Measurements from ENCODE around the gene THRB. TPM values are rescaled to one million over a fixed set of nuclear protein-coding genes. Genes with fewer than 3 reads are reported as not detected.
"Not testable (repeated sequence)": the region's sequence is repeated elsewhere in the genome, so short reads cannot be mapped to it uniquely, and the experiment has no call there.

Gene THRB
- total RNA-seq, 2 experiments from 2014 or later, result not detected

DNA sequence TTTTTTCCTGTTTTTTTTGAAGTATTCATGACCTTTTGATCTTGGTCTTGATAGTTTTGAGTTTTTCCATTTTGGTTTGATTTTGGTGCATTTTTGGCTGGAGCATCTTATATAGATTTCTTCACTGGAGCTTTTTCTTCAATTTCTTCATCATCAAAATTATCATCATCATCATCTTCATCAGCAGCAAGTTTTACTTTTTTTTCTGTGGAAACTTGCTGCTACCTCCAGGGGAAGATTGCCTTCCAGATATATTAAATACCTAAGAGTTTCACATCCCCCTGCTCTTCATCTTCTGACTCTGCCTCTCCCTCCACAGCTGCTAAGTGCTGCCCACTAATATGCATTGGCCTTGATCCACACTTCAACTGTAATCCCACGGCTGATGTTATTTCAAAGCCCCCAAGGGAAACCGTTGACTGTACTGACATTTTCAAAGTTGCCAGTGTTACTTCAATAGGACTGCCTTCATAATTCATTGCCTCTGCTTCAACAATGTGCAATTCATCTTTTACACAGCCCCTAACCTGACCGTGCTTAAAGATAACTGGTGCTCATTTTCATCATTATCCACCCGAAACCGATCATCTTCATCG, 397.9 kb downstream of the THRB start:
- no peaks in the 10 kb centered on the region for H3K4me1 Mint-ChIP-seq
- H3K27me3 Mint-ChIP-seq, result peaks cover 7% of the 10 kb centered on the region
- no peak overlapping the region for H3K27ac Mint-ChIP-seq
- no peak for DNase-seq
- peaks cover 3% of the 10 kb centered on the region for H3K9me3 Mint-ChIP-seq
- no peak overlapping the region for H3K4me3 Mint-ChIP-seq
- no peaks in the 10 kb centered on the region for H3K36me3 Mint-ChIP-seq

DNA sequence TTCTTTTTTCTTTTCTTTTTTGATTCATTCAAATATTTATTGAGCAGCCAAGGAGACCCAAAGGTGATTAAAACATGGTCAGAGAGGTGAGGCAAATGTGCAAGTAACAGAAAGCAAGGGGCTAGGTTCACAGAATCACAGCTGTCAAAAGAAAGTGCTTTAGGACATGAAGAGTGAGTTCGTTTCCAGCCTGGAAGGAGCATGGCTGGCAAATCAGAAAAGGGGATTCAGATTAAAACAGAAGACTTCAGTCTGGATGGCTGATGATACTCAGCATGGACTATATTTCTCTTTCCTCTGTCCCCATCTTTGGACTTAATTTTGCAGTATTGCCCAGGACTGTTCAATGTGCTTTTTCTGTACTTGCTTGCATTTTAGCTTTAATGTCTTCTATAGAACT, 398.4 kb downstream of the THRB start:
- H3K4me3 Mint-ChIP-seq, result no peak overlapping the region
- no peaks in the 10 kb centered on the region for H3K4me1 Mint-ChIP-seq
- no peak overlapping the region for H3K27ac Mint-ChIP-seq
- H3K9me3 Mint-ChIP-seq, result peaks cover 3% of the 10 kb centered on the region
- H3K27me3 Mint-ChIP-seq, result peaks cover 7% of the 10 kb centered on the region
- no peak for DNase-seq
- no peaks in the 10 kb centered on the region for H3K36me3 Mint-ChIP-seq

DNA sequence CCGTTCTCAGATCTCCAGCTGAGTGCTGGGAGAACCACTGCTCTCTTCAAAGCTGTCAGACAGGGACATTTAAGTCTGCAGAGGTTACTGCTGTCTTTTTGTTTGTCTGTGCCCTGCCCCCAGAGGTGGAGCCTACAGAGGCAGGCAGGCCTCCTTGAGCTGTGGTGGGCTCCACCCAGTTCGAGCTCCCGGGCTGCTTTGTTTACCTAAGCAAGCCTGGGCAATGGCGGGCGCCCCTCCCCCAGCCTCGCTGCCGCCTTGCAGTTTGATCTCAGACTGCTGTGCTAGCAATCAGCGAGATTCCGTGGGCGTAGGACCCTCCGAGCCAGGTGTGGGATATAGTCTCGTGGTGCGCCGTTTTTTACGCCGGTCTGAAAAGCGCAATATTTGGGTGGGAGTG, 399.8 kb downstream of the THRB start:
- not testable (repeated sequence) for H3K27me3 Mint-ChIP-seq, H3K36me3 Mint-ChIP-seq, H3K4me3 Mint-ChIP-seq, H3K27ac Mint-ChIP-seq, H3K4me1 Mint-ChIP-seq, H3K9me3 Mint-ChIP-seq, DNase-seq

DNA sequence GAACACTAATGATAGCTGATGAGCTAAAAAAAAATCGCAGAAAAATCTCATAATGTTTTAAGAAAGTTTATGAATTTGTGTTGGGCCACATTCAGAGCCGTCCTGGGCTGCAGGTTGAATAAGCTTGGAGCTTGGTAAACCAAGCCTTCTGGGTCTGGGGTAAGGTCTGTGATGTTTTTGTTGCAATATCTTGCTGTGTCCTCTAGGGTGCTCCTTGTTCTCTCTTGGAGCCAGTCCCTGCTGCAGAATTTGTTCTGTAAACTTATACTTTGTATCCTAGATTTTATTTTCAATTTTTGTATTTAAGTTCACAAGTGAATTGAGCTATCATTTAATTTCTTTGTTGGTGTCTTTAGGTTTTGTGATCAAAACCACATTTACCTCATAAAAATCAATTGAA, 405.9 kb downstream of the THRB start:
- Mint-ChIP-seq H3K4me1 (no peaks in the 10 kb centered on the region), H3K4me3 (no peak overlapping the region)

DNA sequence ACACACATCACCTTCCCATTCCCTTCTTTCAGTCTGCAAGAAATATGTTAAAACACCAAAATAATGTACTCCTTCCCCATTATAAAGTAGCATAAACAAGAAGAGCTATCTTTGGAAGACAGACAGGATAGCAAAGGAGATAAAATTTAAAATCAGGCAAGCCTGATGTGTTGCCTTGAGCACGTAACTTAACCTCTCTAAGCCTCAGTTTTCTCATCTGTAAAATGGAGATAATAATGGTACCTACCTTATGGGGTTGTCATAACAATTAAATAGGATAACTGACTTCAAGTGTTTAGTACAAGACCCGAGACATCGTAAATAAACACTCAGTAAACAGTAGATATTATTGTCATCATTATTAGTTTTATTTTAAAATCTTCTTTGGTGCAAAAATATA, 407.2 kb downstream of the THRB start:
- Mint-ChIP-seq H3K36me3 (no peaks in the 10 kb centered on the region), H3K9me3 (no peaks in the 10 kb centered on the region), H3K27ac (no peak overlapping the region), H3K4me1 (no peaks in the 10 kb centered on the region), H3K27me3 (no peaks in the 10 kb centered on the region), H3K4me3 (no peak overlapping the region)
- no peak for DNase-seq

More for the DNA sequence above, 405.9 kb downstream of the THRB start:
- Mint-ChIP-seq H3K27me3 (no peaks in the 10 kb centered on the region), H3K27ac (no peak overlapping the region), H3K9me3 (no peaks in the 10 kb centered on the region), H3K36me3 (no peaks in the 10 kb centered on the region)
- no peak for DNase-seq

DNA sequence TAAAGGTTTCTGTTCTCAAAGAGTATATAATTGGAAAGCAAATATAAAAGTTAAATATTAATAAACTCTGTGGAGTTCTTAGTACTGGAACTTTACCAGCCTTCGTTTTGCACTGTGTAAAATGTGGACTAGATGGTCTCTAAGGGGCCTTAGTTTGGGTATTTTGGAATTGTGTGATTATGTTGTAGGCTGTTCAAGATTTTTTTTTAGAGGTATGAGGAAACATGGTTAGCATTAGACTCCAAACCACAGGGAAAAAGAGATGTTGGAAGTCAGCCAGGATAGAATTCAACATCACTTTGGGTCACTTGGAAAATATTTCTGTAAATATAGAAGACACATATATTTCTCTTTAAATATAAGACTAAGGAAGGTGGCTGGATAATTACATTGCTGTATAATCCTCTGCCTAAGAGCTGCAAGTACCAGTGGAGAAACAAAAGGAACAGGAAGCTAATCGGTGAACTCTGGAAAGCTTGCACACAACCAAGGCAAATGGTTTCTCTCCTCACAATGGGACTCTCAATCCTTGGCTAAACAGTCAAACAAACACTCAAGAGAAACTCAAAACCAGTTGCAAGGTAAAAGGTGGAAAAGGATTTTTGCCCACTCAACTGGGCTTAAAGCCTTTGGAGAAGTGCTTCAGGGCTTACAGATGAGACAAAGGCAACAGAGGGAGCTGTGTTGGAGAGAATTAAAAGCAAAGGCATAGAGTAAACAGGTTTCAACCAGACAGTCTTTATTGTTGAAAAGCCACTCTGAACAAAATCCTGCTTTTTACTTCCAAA, 407.8 kb downstream of the THRB start:
- H3K9me3 Mint-ChIP-seq, result peaks cover 3% of the 10 kb centered on the region
- DNase-seq, result no peak
- H3K4me1 Mint-ChIP-seq, result no peaks in the 10 kb centered on the region
- H3K36me3 Mint-ChIP-seq, result no peaks in the 10 kb centered on the region
- H3K27me3 Mint-ChIP-seq, result no peaks in the 10 kb centered on the region
- no peak overlapping the region for H3K4me3 Mint-ChIP-seq
- H3K27ac Mint-ChIP-seq, result no peak overlapping the region

DNA sequence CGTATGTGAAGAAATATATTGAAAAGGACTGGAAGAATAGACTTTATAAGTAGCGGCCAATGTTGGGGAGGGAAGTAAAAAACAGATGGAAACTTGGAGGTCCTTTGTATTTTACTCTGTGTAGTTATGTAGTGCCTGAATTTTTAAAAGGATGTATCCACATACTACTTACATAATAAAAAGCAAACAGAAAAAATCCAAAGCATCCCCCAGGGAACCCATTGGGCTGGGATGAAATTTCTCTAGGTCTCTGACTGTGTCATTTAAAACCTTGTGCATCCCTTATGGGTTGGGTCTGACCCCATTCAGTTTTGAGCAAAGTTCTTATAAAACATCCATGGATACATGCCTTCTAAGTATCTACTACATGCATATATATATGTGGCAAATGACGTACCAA, 408.4 kb downstream of the THRB start:
- H3K4me3 Mint-ChIP-seq, result no peak overlapping the region
- no peaks in the 10 kb centered on the region for H3K4me1 Mint-ChIP-seq
- no peaks in the 10 kb centered on the region for H3K36me3 Mint-ChIP-seq
- H3K27ac Mint-ChIP-seq, result no peak overlapping the region
- peaks cover 3% of the 10 kb centered on the region for H3K9me3 Mint-ChIP-seq
- H3K27me3 Mint-ChIP-seq, result peaks cover 3% of the 10 kb centered on the region
- no peak for DNase-seq

DNA sequence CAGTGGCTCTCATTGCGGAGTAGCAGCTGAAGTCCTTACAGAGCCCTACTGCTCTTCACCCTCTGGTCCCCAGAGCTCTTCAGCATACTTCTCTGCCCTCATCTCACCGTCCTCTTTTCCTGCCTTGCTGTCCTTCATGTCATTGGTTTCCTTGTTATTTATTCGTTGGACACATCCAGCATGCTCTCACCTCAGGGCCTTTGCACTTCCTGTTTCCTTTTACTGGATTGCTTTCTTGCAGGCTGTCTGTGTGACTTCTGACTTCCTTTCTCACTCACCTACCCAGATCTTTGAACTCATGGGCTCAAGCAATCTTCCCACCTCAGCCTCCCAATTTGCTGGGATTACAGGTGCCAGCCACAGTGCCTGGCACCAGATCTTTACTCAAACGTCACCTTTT, 422.5 kb downstream of the THRB start:
- no peak overlapping the region for H3K27ac Mint-ChIP-seq
- no peaks in the 10 kb centered on the region for H3K36me3 Mint-ChIP-seq
- H3K9me3 Mint-ChIP-seq, result no peaks in the 10 kb centered on the region
- no peak overlapping the region for H3K4me3 Mint-ChIP-seq
- DNase-seq, result no peak
- no peaks in the 10 kb centered on the region for H3K27me3 Mint-ChIP-seq
- no peaks in the 10 kb centered on the region for H3K4me1 Mint-ChIP-seq

DNA sequence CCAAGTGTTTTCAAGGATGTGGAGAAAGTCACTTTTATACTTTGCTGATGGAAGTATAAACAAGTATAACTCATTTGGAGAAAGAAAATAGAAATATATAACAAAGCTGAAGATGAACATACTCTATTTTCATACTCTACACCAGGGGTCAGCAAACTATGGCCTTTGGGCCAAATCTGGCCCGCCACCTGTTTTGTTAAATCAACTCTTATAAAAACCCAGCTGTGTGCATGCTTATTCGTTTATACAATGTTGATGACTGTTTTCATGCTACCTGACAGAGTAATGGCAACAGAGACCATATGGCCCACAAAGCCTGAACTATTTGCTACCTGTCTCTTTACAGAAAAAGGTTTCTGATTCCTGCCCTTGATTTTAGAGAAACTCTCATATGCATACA, 425.6 kb downstream of the THRB start:
- Mint-ChIP-seq H3K4me1 (no peaks in the 10 kb centered on the region), H3K27me3 (no peaks in the 10 kb centered on the region), H3K4me3 (no peak overlapping the region), H3K27ac (no peak overlapping the region), H3K9me3 (no peaks in the 10 kb centered on the region), H3K36me3 (no peaks in the 10 kb centered on the region)
- DNase-seq, result no peak

DNA sequence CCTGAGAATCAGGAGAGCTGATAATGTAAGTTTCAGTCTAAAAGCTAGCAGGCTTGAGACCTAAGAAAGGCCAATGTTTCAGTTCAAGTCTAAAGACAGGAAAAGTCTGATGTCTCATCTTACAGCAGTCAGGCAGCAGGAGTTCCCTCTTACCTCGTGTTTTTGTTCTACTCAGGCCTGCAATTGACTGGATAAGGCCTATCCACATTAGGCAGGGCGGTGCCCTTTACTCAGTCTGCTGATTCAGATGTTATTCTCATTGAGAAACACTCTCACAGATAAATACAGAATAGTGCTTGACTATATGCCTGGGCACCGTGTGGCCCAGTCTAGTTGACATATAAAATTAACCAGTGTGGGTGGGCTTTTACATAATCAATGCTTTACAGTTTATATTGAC, 427.2 kb downstream of the THRB start:
- H3K4me3 Mint-ChIP-seq, result no peak overlapping the region
- no peaks in the 10 kb centered on the region for H3K36me3 Mint-ChIP-seq
- no peaks in the 10 kb centered on the region for H3K27me3 Mint-ChIP-seq
- no peaks in the 10 kb centered on the region for H3K9me3 Mint-ChIP-seq
- no peak overlapping the region for H3K27ac Mint-ChIP-seq
- DNase-seq, result no peak
- H3K4me1 Mint-ChIP-seq, result no peaks in the 10 kb centered on the region
